ENCODE data around the gene KPNA5. TPM values are rescaled to one million over a fixed set of nuclear protein-coding genes. Genes with fewer than 3 reads are reported as not detected.

The KPNA5 gene
- total and polyA plus RNA-seq, 2 of the 8 experiments (the other 6 are each of a cell fraction or from before 2014, with no cell fraction given) = 2.0 to 9.7 TPM

- no peak for FAIRE-seq
- Histone ChIP-seq H2BK15ac (ENCODE audit: low read length) (no peak overlapping the region), H3K79me1 (ENCODE audit: low read depth, low read length) (no peaks in the 10 kb centered on the region), H4K8ac (ENCODE audit: extremely low read depth, insufficient read depth, low read length) (peak overlapping the region; percentile 41; the same call in 1 of the 2 replicates), H2BK120ac (replicated peaks; ENCODE audit: low read depth, low read length) (no peak overlapping the region), H3K23me2 (ENCODE audit: low read depth, low read length) (peaks cover 12% of the 10 kb centered on the region; the same call in 1 of the 2 replicates), H3K36me3 (ENCODE audit: control insufficient read depth in 2 of 4, insufficient read depth in 4 of 4, low read length in 3 of 4) (no peaks in the 10 kb centered on the region), H3K18ac (ENCODE audit: extremely low read depth, low read length) (no peak overlapping the region), H2BK12ac (ENCODE audit: low read depth, low read length) (no peak overlapping the region), H3K4me2 (ENCODE audit: insufficient read depth in 1 of 2, low read depth in 2 of 2, low read length in 2 of 2) (peak overlapping the region; percentile 63 to 97; a peak in 3 of 4 replicates), H2BK5ac (ENCODE audit: low read depth, low read length) (no peak overlapping the region), H3K27ac (ENCODE audit: low read depth, low read length) (no peak overlapping the region), H2AFZ (ENCODE audit: low read length) (peak overlapping the region; percentile 98; the same call in 1 of the 2 replicates), H3K9me3 (ENCODE audit: insufficient read depth in 2 of 2, low read depth in 1 of 2, low read length in 1 of 2) (no peaks in the 10 kb centered on the region), H3K4me1 (replicated peaks in 1 of 4; ENCODE audit: control insufficient read depth in 3 of 4, insufficient read depth in 4 of 4, low read length in 3 of 4) (peaks cover 0 to 2% (median 0%) of the 10 kb centered on the region in 4 experiments; a peak in 3 of 7 replicates), H3K9ac (replicated peaks in 1 of 4; ENCODE audit: extremely low read depth in 1 of 4, low read depth in 3 of 4, low read length in 3 of 4) (no peak overlapping the region), H3K4me3 (ENCODE audit: extremely low read depth in 1 of 4, insufficient read depth in 2 of 4, low read depth in 3 of 4, low read length in 4 of 4) (peak overlapping the region; percentile 33 to 72 (median 68)), H3K56ac (replicated peaks; ENCODE audit: insufficient read length, low read depth, low read length) (no peak overlapping the region), H3K23ac (ENCODE audit: insufficient read length) (no peak overlapping the region), H2AK5ac (ENCODE audit: low read depth, low read length) (no peak overlapping the region), H3K4ac (replicated peaks; ENCODE audit: insufficient read length, low read depth, low read length) (no peak overlapping the region), H3K79me2 (ENCODE audit: control insufficient read depth in 1 of 2, insufficient read depth in 2 of 2, low read length in 2 of 2) (no peaks in the 10 kb centered on the region), H4K5ac (ENCODE audit: insufficient read length, low read depth, low read length) (no peak overlapping the region), H4K20me1 (replicated peaks in 1 of 2; ENCODE audit: control insufficient read depth in 1 of 2, insufficient read depth in 2 of 2, low read length in 2 of 2) (no peaks in the 10 kb centered on the region), H2BK20ac (ENCODE audit: low read length) (no peak overlapping the region), H3K14ac (ENCODE audit: insufficient read length) (no peak overlapping the region), H3K27me3 (replicated peaks in 1 of 4; ENCODE audit: control insufficient read depth in 3 of 4, extremely low read depth in 1 of 4, insufficient read depth in 3 of 4, low read length in 3 of 4) (peaks cover 8 to 31% (median 24%) of the 10 kb centered on the region in 4 experiments), H4K91ac (replicated peaks; ENCODE audit: insufficient read length, low read length) (no peak overlapping the region)
- DNase-seq (ENCODE audit: low read depth in 1 of 2, low spot score in 2 of 2) = no peak
- ChIA-PET POLR2A (ENCODE audit: partially characterized antibody) (no interaction called here), CTCF (ENCODE audit: partially characterized antibody) (interaction anchor here (1.0 to 1.4 kb wide), 2 partner anchors 16 to 19 kb away, joined by 3 read pairs; no protein-coding TSS in a partner anchor)
- WGBS, 2 experiments (ENCODE audit: extremely low coverage in 1 of 2, insufficient coverage in 1 of 2, insufficient read length in 1 of 2, insufficient replicate concordance in 2 of 2, low coverage in 1 of 2, low lambda C conversion rate in 2 of 2, missing lambda C conversion rate in 1 of 2) = 52% methylated on average over 11 of the region's 11 CpGs; no CpG with 5 or more reads in 1 of the 2 experiments
- TF ChIP-seq SP4 (IDR thresholded peaks at IDR 0.05; ENCODE audit: low read length) (no peak), POLR2AphosphoS5 (IDR thresholded peaks at IDR 0.05; ENCODE audit: low read depth, low read length) (no peak), ZNF274 (IDR thresholded peaks at IDR 0.05; ENCODE audit: borderline replicate concordance, extremely low read depth, low read length) (no peak), TAF1 (IDR thresholded peaks at IDR 0.05; ENCODE audit: low read depth, low read length) (no peak), SAP30 (IDR thresholded peaks at IDR 0.05; ENCODE audit: insufficient read depth, insufficient replicate concordance, low read length) (no peak), POU5F1 (IDR thresholded peaks at IDR 0.05; ENCODE audit: low read depth, low read length) (no peak)
Observed at GRCh38 chr6:116763906-116764628, 83.1 kb downstream of the KPNA5 start.
